ES-I3 (cell line): ENCODE data around the gene OXTR.

Experiments used
- H3K36me3 ChIP-seq: 2 replicates; pipeline ENCODE4 v1.6.1; 2013; ENCODE audit warnings: mild to moderate bottlenecking, low read length, control low read depth, moderate library complexity; ENCODE audit not compliant: insufficient read depth
- H3K4me1 ChIP-seq: 2 replicates; pipeline ENCODE4 v1.6.1; 2013; ENCODE audit warnings: mild to moderate bottlenecking, control low read depth, low read length; ENCODE audit not compliant: insufficient read depth
- H3K9ac ChIP-seq: 2 replicates; pipeline ENCODE4 v1.6.1; 2013; ENCODE audit warnings: low read depth, mild to moderate bottlenecking, low read length, moderate library complexity
- H3K9me3 ChIP-seq: 2 replicates; pipeline ENCODE4 v1.6.1; 2013; ENCODE audit warnings: mild to moderate bottlenecking, low read length, moderate library complexity; ENCODE audit not compliant: control insufficient read depth, insufficient read depth

Gene OXTR

GRCh38 chr3:8739757-8740504 lies 29.5 kb downstream of the OXTR start:
- Histone ChIP-seq H3K36me3 (no peaks in the 10 kb centered on the region), H3K9me3 (no peaks in the 10 kb centered on the region), H3K4me1 (peaks cover 29% of the 10 kb centered on the region), H3K9ac (no peak overlapping the region)

- H3K9me3 ChIP-seq: no peaks in the 10 kb centered on the region
- no peaks in the 10 kb centered on the region for H3K36me3 ChIP-seq
- H3K9ac ChIP-seq: no peak overlapping the region
- peaks cover 29% of the 10 kb centered on the region for H3K4me1 ChIP-seq
Observed at GRCh38 chr3:8738639-8739038, 30.8 kb downstream of the OXTR start.

DNA sequence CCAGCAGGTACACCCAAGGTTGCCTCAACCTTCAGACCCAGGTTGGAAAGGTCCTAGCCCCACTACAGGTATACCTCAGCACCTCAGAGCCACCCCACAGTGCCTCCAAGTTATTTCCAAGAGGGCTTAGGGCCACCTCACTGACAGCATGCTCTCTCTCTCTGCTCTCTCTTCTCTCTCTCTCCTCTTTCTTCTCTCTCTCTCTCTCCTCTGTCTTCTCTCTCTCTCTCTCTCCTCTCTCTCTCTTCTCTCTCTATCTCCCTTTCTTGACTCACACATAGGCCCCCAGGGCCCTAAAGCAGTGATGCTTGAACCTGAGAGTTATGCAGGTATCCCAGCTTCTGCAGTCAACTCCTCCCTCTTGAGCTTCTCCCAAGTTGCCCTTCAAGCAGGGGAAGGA lies 31.6 kb downstream of the OXTR start:
- Histone ChIP-seq H3K36me3 (no peaks in the 10 kb centered on the region), H3K9me3 (no peaks in the 10 kb centered on the region)

DNA sequence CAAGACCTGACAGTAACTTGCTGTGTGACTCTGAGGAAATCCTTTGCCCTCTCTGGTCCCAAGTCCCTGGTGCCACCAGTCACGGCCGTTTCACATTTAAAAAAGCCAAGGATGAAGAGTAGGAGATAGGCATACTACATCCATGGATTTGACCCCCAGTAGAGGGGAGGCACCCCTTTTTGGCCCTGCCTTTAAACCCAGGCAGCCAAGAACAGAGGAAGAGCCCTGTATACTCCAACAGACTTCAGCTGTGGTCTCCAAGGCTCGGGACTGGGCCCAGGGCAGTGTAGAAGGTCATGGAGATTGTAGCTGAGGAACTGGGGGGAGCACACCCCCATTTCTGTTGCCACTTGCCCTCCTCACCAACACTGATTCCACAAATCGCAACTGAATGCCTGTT lies 32.1 kb downstream of the OXTR start:
- Histone ChIP-seq H3K4me1 (peaks cover 25% of the 10 kb centered on the region), H3K36me3 (no peaks in the 10 kb centered on the region), H3K9ac (no peak overlapping the region), H3K9me3 (no peaks in the 10 kb centered on the region)

More for the DNA sequence above, 31.6 kb downstream of the OXTR start:
- Histone ChIP-seq H3K9ac (no peak overlapping the region), H3K4me1 (peaks cover 24% of the 10 kb centered on the region)

DNA sequence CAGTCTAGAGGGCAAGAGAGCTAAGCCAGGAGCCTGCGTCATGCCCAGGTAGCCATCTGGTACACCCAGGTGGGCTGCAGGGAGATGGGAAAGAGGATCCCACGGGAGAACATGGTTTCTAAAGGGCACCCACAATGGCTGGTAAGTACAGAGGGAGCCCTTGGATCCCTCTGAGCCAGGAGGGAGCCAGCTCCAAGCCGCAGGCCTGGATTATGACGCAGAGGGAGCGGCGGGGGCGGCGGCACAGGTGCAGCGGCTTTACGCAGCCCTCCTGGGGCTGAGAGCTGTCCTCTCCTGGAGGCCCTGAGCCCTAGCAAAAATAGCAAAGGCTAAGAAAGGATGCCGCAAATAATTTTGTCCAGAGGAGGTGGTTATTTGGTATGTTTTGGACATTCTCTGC lies 33.0 kb downstream of the OXTR start:
- Histone ChIP-seq H3K9ac (no peak overlapping the region), H3K9me3 (no peaks in the 10 kb centered on the region), H3K4me1 (peaks cover 25% of the 10 kb centered on the region), H3K36me3 (no peaks in the 10 kb centered on the region)

DNA sequence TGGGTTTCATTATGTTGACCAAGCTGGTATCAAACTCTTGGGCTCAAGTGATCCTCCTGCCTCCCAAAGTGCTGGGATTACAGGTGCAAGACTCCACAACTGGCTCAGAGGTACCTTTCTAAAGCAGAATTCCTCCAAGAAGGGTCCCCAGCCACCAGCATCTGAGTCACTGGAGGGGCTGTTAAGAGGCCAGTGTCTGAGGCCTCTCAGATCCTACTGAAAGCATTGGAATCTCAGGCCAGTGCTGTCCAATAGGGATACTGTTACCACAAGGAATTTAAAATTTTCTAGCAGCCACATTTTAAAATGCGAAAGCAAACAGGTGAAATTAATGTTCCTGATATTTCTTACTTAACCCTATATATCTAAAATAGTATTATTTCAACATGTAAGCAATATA lies 34.5 kb downstream of the OXTR start:
- H3K4me1 ChIP-seq: peaks cover 11% of the 10 kb centered on the region; the same call in 1 of the 2 replicates
- H3K9ac ChIP-seq: no peak overlapping the region
- no peaks in the 10 kb centered on the region for H3K9me3 ChIP-seq
- H3K36me3 ChIP-seq: no peaks in the 10 kb centered on the region

DNA sequence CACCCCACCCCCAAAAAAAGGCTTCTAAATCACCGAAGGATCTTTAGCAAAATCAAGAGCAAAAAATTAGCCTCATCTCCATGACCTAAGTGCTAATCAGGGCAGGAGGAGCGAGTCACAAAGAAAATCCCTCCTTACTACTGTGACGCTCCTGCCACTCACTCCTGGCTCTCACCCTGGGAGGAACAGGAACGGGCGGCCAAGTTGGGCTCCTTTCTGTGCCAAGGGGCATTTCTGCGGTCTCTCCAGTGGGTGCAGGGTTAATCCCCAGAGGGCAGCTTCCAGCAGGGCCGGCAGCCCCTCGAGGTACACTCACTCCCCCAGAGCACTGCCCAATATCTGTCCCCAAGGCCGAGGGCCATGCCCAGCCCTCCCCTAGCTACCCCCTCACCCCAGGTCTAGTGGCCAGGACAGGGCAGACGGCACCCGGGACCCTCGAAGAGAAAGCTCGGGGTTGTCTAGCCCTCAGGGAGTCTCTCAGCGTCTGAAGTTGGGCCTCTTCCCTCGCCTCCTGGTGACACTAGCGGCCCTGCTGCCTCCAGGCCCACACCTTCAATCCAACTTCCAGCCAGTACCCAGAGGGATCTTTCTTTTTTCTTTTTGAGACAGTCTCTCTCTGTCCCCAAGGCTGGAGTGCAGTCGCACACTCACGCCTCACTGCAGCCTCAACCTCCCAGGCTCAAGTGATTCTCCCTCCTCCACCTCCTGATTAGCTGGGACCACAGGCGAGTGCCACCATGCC lies 35.1 kb downstream of the OXTR start:
- Histone ChIP-seq H3K36me3 (no peaks in the 10 kb centered on the region), H3K9ac (no peak overlapping the region), H3K4me1 (peaks cover 9% of the 10 kb centered on the region; the same call in 1 of the 2 replicates), H3K9me3 (no peaks in the 10 kb centered on the region)

GRCh38 chr3:8733332-8734094 lies 35.9 kb downstream of the OXTR start, which contains the start of gene CAV3:
Gene CAV3 (plus strand): TSS chr3:8733802. CDS start chr3:8733877, 75 bp downstream.
- Histone ChIP-seq H3K4me1 (peaks cover 11% of the 10 kb centered on the region; the same call in 1 of the 2 replicates), H3K9ac (no peak within 1 kb of the TSS), H3K36me3 (no peaks in the 10 kb centered on the region), H3K9me3 (no peaks in the 10 kb centered on the region)

DNA sequence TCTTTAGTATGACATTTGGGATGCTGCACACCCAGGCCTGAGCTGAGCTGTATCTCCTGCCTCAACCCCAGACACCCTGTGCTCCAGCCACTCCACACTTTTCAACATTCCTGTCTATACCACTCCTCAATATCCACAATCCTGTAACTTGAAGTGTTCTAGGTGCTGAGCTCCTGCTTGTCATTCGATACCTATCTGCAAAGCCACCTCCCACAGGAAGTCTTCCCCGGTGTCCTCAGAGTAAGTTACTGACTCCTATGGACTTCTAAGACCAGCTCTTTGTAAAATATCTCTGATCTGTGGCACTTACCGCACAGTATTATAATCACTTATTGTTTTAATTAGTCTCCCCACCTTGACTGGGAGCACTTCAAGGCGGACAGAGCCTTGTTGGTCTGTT lies 37.0 kb downstream of the OXTR start:
- H3K4me1 ChIP-seq: peaks cover 12% of the 10 kb centered on the region; the same call in 1 of the 2 replicates
- no peaks in the 10 kb centered on the region for H3K36me3 ChIP-seq
- H3K9ac ChIP-seq: no peak overlapping the region
- H3K9me3 ChIP-seq: no peaks in the 10 kb centered on the region

GRCh38 chr3:8730656-8731055 lies 38.8 kb downstream of the OXTR start:
- no peaks in the 10 kb centered on the region for H3K36me3 ChIP-seq
- no peaks in the 10 kb centered on the region for H3K9me3 ChIP-seq
- peaks cover 12% of the 10 kb centered on the region; the same call in 1 of the 2 replicates for H3K4me1 ChIP-seq
- no peak overlapping the region for H3K9ac ChIP-seq

DNA sequence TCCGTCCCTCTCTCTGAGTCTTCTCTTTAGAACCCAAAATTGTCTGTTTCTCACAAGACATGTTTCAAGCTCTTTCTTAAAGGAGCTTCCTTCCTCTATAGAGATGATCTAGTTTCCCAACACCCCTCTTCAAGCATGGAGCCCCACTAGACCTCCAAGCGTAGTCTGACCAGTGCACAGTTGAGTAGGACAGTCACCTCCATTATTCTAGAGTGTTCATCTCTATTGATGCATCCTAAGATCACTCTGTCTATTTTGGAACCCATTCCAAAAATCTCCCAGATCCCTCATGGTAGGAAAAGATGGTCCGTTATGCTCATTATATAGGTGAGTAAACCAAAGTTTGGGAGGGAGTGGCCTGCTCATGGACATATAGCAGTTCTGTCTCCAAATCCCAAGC lies 39.9 kb downstream of the OXTR start:
- H3K9me3 ChIP-seq: no peaks in the 10 kb centered on the region
- no peak overlapping the region for H3K9ac ChIP-seq
- no peaks in the 10 kb centered on the region for H3K36me3 ChIP-seq
- H3K4me1 ChIP-seq: peaks cover 16% of the 10 kb centered on the region; the same call in 1 of the 2 replicates

DNA sequence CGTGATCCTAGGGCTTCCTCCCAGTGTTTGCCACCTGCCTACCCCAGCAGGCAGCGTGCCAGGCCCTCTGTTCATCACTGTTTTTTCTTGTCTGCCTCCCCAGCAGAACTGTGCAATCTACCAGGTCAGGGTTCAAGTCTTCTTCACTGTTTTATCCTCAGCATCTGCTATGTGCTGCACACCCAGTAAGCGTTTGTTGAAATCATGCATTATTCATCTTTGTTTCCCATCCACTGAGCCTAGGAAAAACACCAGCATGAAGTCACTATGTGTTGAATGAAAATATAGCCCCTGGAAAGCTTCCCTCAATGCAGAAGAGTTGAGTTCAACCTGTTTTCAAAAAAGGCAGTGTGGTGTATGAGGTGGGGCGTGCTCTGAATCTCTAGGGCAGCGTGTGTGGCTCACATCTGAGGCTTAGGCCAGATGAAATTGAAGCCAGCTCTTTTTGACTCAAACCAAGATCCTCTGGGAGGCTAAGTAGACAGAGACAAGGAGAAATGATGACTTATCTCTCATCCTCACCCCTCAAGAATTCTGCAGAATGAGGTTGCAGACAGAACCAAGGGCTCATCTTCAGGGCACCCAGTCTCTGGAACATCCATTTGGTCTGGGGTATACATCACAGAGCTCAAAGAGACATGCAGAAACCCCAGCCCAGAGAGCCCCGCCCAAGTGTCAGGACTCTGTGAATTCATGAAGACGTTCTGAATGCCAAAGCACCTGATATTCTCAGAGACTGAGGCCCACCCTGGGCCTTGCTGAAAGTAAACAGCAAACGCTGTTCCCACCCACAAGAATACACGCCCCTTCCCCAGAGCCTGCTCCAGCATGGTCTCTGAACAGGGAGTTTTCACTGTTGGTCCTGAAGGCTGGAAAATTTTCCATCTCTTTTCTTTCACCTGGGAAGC lies 41.6 kb downstream of the OXTR start:
- Histone ChIP-seq H3K9ac (no peak overlapping the region), H3K9me3 (no peaks in the 10 kb centered on the region), H3K36me3 (no peaks in the 10 kb centered on the region), H3K4me1 (peaks cover 26% of the 10 kb centered on the region; the same call in 1 of the 2 replicates)

GRCh38 chr3:8724108-8724752 lies 45.2 kb downstream of the OXTR start:
- Histone ChIP-seq H3K36me3 (no peaks in the 10 kb centered on the region), H3K9me3 (no peaks in the 10 kb centered on the region), H3K4me1 (peaks cover 18% of the 10 kb centered on the region; the same call in 1 of the 2 replicates), H3K9ac (no peak overlapping the region)
